Astrocyte (in vitro differentiated cells and primary cell): ENCODE data around the gene ZNF609. TPM values are rescaled to one million over a fixed set of nuclear protein-coding genes. Genes with fewer than 3 reads are reported as not detected.
A peak's percentile ranks its signal among the peaks of the same experiment; 100 is the strongest.

Experiments used
- DNase-seq: peaks from one replicate; pipeline ENCODE4 v3.0.0-alpha.2; 2010; ENCODE audit warnings: low read depth
- FAIRE-seq: peaks from 2 replicates; lab custom pipeline; 2011; peaks lifted over from hg19 to GRCh38; lab: Jason Lieb, UNC
- H2AFZ ChIP-seq: 2 replicates; pipeline ENCODE4 v1.6.0; 2012; ENCODE audit warnings: low read depth, low read length, inconsistent platforms
- H3K27ac ChIP-seq: 2 replicates; pipeline ENCODE4 v1.5.1; 2011; ENCODE audit warnings: low read depth, low read length, inconsistent platforms
- H3K27me3 ChIP-seq: 2 replicates; pipeline ENCODE4 v1.6.0; 2011; ENCODE audit warnings: low read length, inconsistent platforms; ENCODE audit not compliant: insufficient read depth
- H3K36me3 ChIP-seq: 2 replicates; pipeline ENCODE4 v1.5.1; 2011; ENCODE audit warnings: low read length, inconsistent platforms; ENCODE audit not compliant: insufficient read depth
- H3K4me1 ChIP-seq: 2 replicates; pipeline ENCODE4 v1.5.1; 2011; ENCODE audit warnings: low read length, inconsistent platforms; ENCODE audit not compliant: insufficient read depth
- H3K4me2 ChIP-seq: 2 replicates; pipeline ENCODE4 v1.6.0; 2012; ENCODE audit warnings: low read length, inconsistent platforms
- H3K4me3 ChIP-seq: 2 replicates; pipeline ENCODE4 v1.5.1; 2011; ENCODE audit warnings: low read depth, mild to moderate bottlenecking, low read length, inconsistent platforms; ENCODE audit not compliant: insufficient read depth
- H3K79me2 ChIP-seq: 2 replicates; pipeline ENCODE4 v1.6.0; 2012; ENCODE audit warnings: mild to moderate bottlenecking, low read length, inconsistent platforms; ENCODE audit not compliant: insufficient read depth
- H3K9ac ChIP-seq: 2 replicates; pipeline ENCODE4 v1.6.0; 2012; ENCODE audit warnings: mild to moderate bottlenecking, low read length, inconsistent platforms
- H3K9me3 ChIP-seq: 2 replicates; pipeline ENCODE4 v1.5.1; 2012; ENCODE audit warnings: low read depth, mild to moderate bottlenecking, low read length, inconsistent platforms; ENCODE audit not compliant: insufficient read depth
- H4K20me1 ChIP-seq: 2 replicates; pipeline ENCODE4 v1.6.0; 2012; ENCODE audit warnings: low read length, inconsistent platforms; ENCODE audit not compliant: insufficient read depth
- H3K27ac Mint-ChIP-seq: one replicate; pipeline ENCODE4 v1.8.0; 2021; ENCODE audit warnings: mild to moderate bottlenecking, mixed read lengths; ENCODE audit not compliant: unreplicated experiment
- H3K27me3 Mint-ChIP-seq: one replicate; pipeline ENCODE4 v1.8.0; 2021; ENCODE audit warnings: low read depth, mixed read lengths; ENCODE audit not compliant: unreplicated experiment
- H3K36me3 Mint-ChIP-seq: one replicate; pipeline ENCODE4 v1.8.0; 2021; ENCODE audit warnings: low read depth, mixed read lengths; ENCODE audit not compliant: unreplicated experiment
- H3K4me1 Mint-ChIP-seq: one replicate; pipeline ENCODE4 v1.8.0; 2021; ENCODE audit warnings: low read depth, mixed read lengths; ENCODE audit not compliant: unreplicated experiment
- H3K4me3 Mint-ChIP-seq: one replicate; pipeline ENCODE4 v1.8.0; 2021; ENCODE audit warnings: mild to moderate bottlenecking, moderate library complexity, mixed read lengths; ENCODE audit not compliant: unreplicated experiment
- H3K9me3 Mint-ChIP-seq: one replicate; pipeline ENCODE4 v1.8.0; 2021; ENCODE audit warnings: mild to moderate bottlenecking, mixed read lengths; ENCODE audit not compliant: unreplicated experiment
- EZH2 ChIP-seq: IDR thresholded peaks from 2 replicates; pipeline ENCODE4 v1.6.1; 2012; ENCODE audit warnings: mild to moderate bottlenecking, low read length, inconsistent platforms; ENCODE audit not compliant: insufficient read depth
- total RNA-seq: library from RNA; stranded (reverse); gene quantifications from 2 replicates; pipeline ENCODE4 v1.2.1, GENCODE V29; 2021
- TF ChIP-seq, protein P1 (sequence below): IDR thresholded peaks from 2 replicates; pipeline ENCODE4 v1.5.1; 2011; ENCODE audit warnings: low read depth, mild to moderate bottlenecking, inconsistent platforms, low read length, moderate library complexity; ENCODE audit not compliant: insufficient read depth

The ZNF609 gene
- total RNA-seq, 1 donor from 2014 or later, result 38.5 TPM

DNA sequence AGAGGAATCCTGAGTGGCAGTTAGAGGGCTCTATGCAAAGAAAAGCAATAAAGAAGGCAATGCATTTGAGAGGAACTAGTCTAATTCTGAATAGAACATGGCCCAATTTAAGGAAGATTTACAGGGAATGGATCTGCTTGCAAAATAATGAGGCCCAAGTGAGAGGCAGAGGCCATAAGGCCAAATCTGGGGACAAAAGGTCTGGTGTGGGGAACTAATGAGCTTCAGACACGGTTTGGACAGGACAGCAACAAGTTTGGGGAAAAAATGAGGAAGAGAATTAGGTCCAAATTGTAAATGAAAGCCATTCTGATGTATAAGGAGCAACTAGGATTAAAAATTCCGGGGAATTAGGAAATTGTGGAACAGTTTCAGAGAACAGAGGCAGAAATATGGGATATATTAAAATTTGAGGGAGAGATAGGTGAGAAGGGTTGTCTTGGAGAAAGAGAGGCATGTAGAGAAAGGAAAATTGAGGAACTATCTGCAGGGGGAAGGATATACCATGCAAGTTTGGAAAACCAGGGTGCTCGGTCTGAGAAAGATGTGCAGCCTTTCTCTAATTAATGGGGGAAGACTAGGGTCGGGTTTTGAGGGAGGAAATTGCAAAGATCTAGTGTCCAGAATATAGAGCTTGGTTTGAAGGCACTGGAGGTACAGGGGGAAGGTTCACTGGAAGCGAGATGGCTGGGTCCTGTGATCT is 241.3 kb downstream of the ZNF609 start:
- no peaks in the 10 kb centered on the region for H3K9me3 Mint-ChIP-seq
- H3K4me3 ChIP-seq, result peak overlapping the region; percentile 81
- peaks cover 60% of the 10 kb centered on the region for H4K20me1 ChIP-seq
- peaks cover 54% of the 10 kb centered on the region for H3K4me1 ChIP-seq
- H3K36me3 Mint-ChIP-seq, result no peaks in the 10 kb centered on the region
- H3K9ac ChIP-seq, result peak overlapping the region; percentile 96
- H3K27me3 ChIP-seq, result no peaks in the 10 kb centered on the region
- DNase-seq (no peak), FAIRE-seq (no peak)
- H3K36me3 ChIP-seq, result no peaks in the 10 kb centered on the region
- TF ChIP-seq, protein P1, sequence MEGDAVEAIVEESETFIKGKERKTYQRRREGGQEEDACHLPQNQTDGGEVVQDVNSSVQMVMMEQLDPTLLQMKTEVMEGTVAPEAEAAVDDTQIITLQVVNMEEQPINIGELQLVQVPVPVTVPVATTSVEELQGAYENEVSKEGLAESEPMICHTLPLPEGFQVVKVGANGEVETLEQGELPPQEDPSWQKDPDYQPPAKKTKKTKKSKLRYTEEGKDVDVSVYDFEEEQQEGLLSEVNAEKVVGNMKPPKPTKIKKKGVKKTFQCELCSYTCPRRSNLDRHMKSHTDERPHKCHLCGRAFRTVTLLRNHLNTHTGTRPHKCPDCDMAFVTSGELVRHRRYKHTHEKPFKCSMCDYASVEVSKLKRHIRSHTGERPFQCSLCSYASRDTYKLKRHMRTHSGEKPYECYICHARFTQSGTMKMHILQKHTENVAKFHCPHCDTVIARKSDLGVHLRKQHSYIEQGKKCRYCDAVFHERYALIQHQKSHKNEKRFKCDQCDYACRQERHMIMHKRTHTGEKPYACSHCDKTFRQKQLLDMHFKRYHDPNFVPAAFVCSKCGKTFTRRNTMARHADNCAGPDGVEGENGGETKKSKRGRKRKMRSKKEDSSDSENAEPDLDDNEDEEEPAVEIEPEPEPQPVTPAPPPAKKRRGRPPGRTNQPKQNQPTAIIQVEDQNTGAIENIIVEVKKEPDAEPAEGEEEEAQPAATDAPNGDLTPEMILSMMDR, result no peak
- no peak for TF ChIP-seq EZH2
- peaks cover 46% of the 10 kb centered on the region for H3K4me1 Mint-ChIP-seq
- no peak overlapping the region for H2AFZ ChIP-seq
- peak overlapping the region; percentile 89 for H3K4me3 Mint-ChIP-seq
- H3K9me3 ChIP-seq, result no peaks in the 10 kb centered on the region
- H3K4me2 ChIP-seq, result peak overlapping the region; percentile 97
- H3K79me2 ChIP-seq, result peaks cover 62% of the 10 kb centered on the region
- no peaks in the 10 kb centered on the region for H3K27me3 Mint-ChIP-seq
- H3K27ac Mint-ChIP-seq, result peak overlapping the region; percentile 12
- H3K27ac ChIP-seq, result no peak overlapping the region

DNA sequence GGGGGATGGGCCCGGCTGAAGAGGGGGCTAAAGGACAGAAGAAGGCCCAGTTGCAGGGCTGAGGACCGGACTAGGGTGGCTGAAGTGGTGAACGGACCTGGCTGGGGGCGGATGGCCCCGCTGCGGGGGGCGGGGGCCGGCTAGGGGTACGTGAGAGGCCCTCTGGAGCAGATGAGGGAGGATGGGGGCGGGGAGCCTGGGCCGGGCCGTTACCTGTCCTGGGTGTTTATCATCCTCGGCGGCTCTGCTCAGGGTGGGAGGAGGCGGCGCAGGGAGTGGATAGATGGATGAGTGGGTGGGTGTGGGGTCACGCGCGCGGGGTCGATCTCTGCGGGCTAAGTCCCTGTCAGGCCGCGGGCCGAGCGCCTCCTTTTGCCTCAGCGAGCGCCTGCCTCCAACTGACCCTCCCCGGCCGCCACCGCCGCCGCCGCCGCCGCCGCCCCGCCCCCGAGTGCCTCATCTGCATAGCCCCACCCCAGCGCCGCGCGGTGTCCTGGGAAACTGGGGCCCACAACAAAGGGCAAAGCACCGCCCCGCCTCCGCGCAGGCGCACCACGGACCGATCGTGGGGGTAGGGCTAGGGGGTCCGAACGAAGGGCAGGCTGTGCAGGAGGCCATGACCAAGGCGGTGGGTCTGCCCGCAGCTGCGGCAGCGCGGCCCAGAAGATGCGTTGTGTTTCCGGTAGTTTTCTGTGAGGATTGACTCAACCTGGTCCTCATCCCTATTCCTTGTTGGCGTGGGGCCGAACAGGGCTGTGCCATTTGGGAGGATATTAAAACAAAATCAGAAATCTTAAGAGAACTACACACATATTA is 242.6 kb downstream of the ZNF609 start:
- H3K36me3 Mint-ChIP-seq, result no peaks in the 10 kb centered on the region
- Histone ChIP-seq H3K4me2 (peak overlapping the region; percentile 97), H3K27me3 (no peaks in the 10 kb centered on the region), H2AFZ (peak overlapping the region; percentile 88), H3K4me1 (peaks cover 49% of the 10 kb centered on the region), H3K36me3 (no peaks in the 10 kb centered on the region), H3K27ac (peak overlapping the region; percentile 79), H3K9me3 (no peaks in the 10 kb centered on the region), H3K4me3 (peak overlapping the region; percentile 81), H3K9ac (peak overlapping the region; percentile 96), H4K20me1 (peaks cover 47% of the 10 kb centered on the region), H3K79me2 (peaks cover 49% of the 10 kb centered on the region)
- peaks cover 40% of the 10 kb centered on the region for H3K4me1 Mint-ChIP-seq
- FAIRE-seq (no peak), DNase-seq (peak; percentile 67)
- H3K27me3 Mint-ChIP-seq, result no peaks in the 10 kb centered on the region
- peak overlapping the region; percentile 89 for H3K4me3 Mint-ChIP-seq
- no peaks in the 10 kb centered on the region for H3K9me3 Mint-ChIP-seq
- TF ChIP-seq EZH2, result no peak
- TF ChIP-seq, protein P1, result no peak
- H3K27ac Mint-ChIP-seq, result peak overlapping the region; percentile 37
